Mesenteric fat pad (tissue), 1 donor: ENCODE results near the gene RBFA. TPM values are rescaled to one million over a fixed set of nuclear protein-coding genes. Genes with fewer than 3 reads are reported as not detected.
"Not testable (repeated sequence)": the region's sequence is repeated elsewhere in the genome, so short reads cannot be mapped to it uniquely, and the experiment has no call there.

ENCODE experiments used
- DNase-seq: peaks from one replicate; pipeline ENCODE4 v3.0.0-alpha.2; 2020; ENCODE audit warnings: low spot score
- long read RNA-seq: library from polyadenylated mRNA; unstranded; transcript quantifications from one replicate; pipeline ENCODE4 v2.0.0, GENCODE V29; 2020
- total RNA-seq: library from RNA; stranded (reverse); fragmentation: NEBNext Ultra II Directional; extraction: Animal tissue kit (Norgen Biotek cat#: 25700); gene quantifications from one replicate; pipeline ENCODE4 v1.2.1, GENCODE V29; 2021
- donor health status: DM: yes; HTN: yes; CAD: no.

The RBFA gene
- total RNA-seq: 31.7 TPM
- long read RNA-seq, transcript RBFA-202 (7 exons, 1,407 nt): major isoform, 139 of 161 reads
- long read RNA-seq, transcript RBFA-201 (6 exons, 1,219 nt): minor isoform, 8 of 161 reads
- long read RNA-seq, partial matches to known transcripts: 4 of 161 reads
- long read RNA-seq, other reads (novel, unspliced or antisense): 8 of 161 reads

- peak; percentile 100 for DNase-seq
Observed at GRCh38 chr18:80034068-80034851, at the start of gene RBFA. RBFA (plus strand) TSS chr18:80034434; CDS start chr18:80034496, 62 bp downstream.

GRCh38 chr18:79985172-79985571 is 49.1 kb upstream of the RBFA start:
- DNase-seq: peak; percentile 71

GRCh38 chr18:79986726-79987125 is 47.5 kb upstream of the RBFA start:
- peak; percentile 14 for DNase-seq

GRCh38 chr18:79987566-79987965 is 46.7 kb upstream of the RBFA start:
- DNase-seq: no peak

GRCh38 chr18:79988071-79988450 is 46.2 kb upstream of the RBFA start:
- no peak for DNase-seq

GRCh38 chr18:79988451-79989194 is 45.6 kb upstream of the RBFA start, which contains the start of gene TXNL4A:
TXNL4A (minus strand) TSS chr18:79988563; CDS start chr18:79988392, 171 bp downstream.
- peak; percentile 95 for DNase-seq

GRCh38 chr18:79989195-79989497 is 45.1 kb upstream of the RBFA start:
- no peak for DNase-seq

GRCh38 chr18:79991494-79991893 is 42.7 kb upstream of the RBFA start:
- DNase-seq: no peak

GRCh38 chr18:79999701-80000100 is 34.5 kb upstream of the RBFA start:
- DNase-seq: not testable (repeated sequence)

GRCh38 chr18:80000877-80001276 is 33.4 kb upstream of the RBFA start:
- DNase-seq: no peak

- DNase-seq: no peak
Observed at GRCh38 chr18:80002468-80002867, 31.8 kb upstream of the RBFA start.

- DNase-seq: no peak
Observed at GRCh38 chr18:80004600-80005342, 29.5 kb upstream of the RBFA start.

- DNase-seq: no peak
Observed at GRCh38 chr18:80006724-80007123, 27.5 kb upstream of the RBFA start.

- DNase-seq: no peak
Observed at GRCh38 chr18:80009661-80010550, 24.3 kb upstream of the RBFA start.

GRCh38 chr18:80010551-80010906 is 23.7 kb upstream of the RBFA start:
- no peak for DNase-seq

- not testable (repeated sequence) for DNase-seq
Observed at GRCh38 chr18:80011496-80012137, 22.6 kb upstream of the RBFA start.

GRCh38 chr18:80012714-80013113 is 21.5 kb upstream of the RBFA start:
- no peak for DNase-seq

GRCh38 chr18:80022613-80023012 is 11.6 kb upstream of the RBFA start:
- DNase-seq: no peak

GRCh38 chr18:80023173-80023572 is 11.1 kb upstream of the RBFA start:
- DNase-seq: no peak

- DNase-seq: no peak
Observed at GRCh38 chr18:80026363-80026762, 7.9 kb upstream of the RBFA start.
